GM10248 (cell line): ENCODE data around the gene MAPK12.

Experiments
- CTCF ChIA-PET: fragments of 300-600 bp; sonication (Branson Sonifier 250); formaldehyde crosslinking; extraction: SDS; loops from one replicate; lab custom pipeline; 2021; ENCODE audit warnings: antibody characterized with exemption; lab: Yijun Ruan, JAX
- POLR2A ChIA-PET: fragments of 350-650 bp; sonication (Branson Sonifier 250); formaldehyde crosslinking; extraction: SDS; loops from one replicate; lab custom pipeline; 2020; ENCODE audit warnings: antibody characterized with exemption; lab: Yijun Ruan, JAX
- DNase-seq: peaks from one replicate; pipeline ENCODE4 v3.0.0; 2012; ENCODE audit errors: extremely low spot score
- TF ChIP-seq, protein P1 (sequence below): IDR thresholded peaks from 2 replicates; pipeline ENCODE4 v1.5.1; 2012; ENCODE audit warnings: mild to moderate bottlenecking, low read depth; ENCODE audit errors: extremely low read depth, missing control alignments, control extremely low read depth

Gene MAPK12

DNA sequence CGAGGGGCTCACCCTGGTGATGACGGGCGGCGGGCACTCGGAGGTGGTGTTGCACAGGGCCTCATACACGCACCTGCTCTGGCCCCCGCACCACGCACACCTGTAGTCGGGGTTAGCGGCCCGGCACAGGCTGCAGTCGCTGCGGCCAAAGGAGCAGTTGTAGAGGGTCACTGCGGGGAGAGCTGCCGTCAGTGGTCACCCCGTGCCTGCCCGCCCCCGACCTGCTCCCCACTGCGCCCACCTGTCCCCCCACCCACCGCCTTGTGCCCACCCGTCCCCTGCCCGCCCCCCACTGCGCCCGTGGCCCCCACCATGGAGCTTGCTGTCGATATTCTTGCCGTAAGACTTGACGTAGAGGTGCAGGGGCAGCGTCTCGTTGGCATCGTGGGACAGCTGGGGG, 22.3 kb upstream of the MAPK12 start:
- TF ChIP-seq, protein P1, sequence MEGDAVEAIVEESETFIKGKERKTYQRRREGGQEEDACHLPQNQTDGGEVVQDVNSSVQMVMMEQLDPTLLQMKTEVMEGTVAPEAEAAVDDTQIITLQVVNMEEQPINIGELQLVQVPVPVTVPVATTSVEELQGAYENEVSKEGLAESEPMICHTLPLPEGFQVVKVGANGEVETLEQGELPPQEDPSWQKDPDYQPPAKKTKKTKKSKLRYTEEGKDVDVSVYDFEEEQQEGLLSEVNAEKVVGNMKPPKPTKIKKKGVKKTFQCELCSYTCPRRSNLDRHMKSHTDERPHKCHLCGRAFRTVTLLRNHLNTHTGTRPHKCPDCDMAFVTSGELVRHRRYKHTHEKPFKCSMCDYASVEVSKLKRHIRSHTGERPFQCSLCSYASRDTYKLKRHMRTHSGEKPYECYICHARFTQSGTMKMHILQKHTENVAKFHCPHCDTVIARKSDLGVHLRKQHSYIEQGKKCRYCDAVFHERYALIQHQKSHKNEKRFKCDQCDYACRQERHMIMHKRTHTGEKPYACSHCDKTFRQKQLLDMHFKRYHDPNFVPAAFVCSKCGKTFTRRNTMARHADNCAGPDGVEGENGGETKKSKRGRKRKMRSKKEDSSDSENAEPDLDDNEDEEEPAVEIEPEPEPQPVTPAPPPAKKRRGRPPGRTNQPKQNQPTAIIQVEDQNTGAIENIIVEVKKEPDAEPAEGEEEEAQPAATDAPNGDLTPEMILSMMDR = no peak
- ChIA-PET POLR2A (no interaction called here), CTCF (no interaction called here)
- DNase-seq = no peak

DNA sequence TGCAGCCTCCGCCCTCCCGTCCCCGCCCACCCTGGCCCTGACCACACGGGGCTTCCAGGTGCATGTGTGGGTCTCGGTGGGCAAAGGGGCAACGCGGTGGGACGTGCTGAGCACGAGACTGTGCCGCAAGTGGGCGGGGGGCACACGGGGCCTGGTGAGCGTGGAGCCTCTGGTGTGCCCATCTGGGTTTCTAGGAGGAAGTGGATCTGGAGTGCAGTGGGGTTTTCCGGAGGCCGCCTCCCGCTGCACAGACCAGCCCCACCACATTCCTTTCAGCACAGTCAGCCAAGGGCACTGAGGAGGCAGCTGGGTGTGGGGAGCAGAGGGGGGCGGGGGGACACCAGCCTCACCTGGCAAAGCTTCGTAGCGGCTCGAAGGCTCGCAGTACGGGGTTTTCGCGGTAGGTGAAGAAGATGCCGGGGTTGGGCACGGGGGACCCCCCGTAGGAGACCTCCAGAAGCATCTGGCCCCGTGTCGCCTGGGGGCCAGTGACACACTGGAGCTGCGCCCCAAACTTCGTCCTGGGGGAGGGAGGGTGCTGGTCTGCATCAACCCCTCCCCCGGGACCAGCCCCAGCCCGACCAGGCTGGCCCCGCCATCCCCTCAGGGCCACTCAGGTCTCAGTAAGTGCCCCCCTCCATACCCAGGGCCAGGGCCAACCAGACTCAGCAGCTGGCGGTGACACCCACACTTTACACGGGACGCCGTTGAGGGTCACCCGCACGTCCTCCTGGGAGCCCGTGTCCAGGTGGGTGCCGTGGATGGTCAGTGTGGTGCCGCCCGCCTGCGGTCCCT, 21.1 kb upstream of the MAPK12 start:
- CTCF ChIA-PET = interaction anchor here (0.8 to 1.3 kb wide), 4 partner anchors 8 to 59 kb away, joined by 3 to 4 read pairs (median 3); partner anchors contain the start of gene HDAC10
- no peak for DNase-seq
- POLR2A ChIA-PET = no interaction called here
- TF ChIP-seq, protein P1 = no peak

DNA sequence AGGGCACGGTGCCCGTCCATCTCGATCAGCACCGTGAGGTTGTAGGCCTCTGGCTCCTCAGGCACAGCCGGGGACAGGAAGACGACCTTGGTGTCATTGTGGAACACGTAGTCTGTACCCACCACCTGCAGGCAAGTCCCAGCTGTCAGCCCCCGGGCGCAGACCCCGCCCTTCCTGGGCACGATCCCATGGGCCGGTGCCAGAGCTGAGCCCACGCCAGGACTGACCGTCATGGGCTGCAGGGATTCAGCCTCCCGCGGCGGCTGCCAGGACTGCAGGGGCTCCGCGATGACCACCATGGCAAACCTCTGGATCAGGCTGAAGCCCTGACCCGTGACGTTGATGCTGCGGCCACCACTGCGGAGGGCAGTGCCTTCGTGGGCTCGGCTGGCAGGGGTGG, 20.5 kb upstream of the MAPK12 start:
- DNase-seq = no peak
- TF ChIP-seq, protein P1 = no peak
- POLR2A ChIA-PET = no interaction called here
- CTCF ChIA-PET = interaction anchor here (0.8 to 1.3 kb wide), 4 partner anchors 9 to 60 kb away, joined by 3 to 4 read pairs (median 3); partner anchors contain the start of gene HDAC10

DNA sequence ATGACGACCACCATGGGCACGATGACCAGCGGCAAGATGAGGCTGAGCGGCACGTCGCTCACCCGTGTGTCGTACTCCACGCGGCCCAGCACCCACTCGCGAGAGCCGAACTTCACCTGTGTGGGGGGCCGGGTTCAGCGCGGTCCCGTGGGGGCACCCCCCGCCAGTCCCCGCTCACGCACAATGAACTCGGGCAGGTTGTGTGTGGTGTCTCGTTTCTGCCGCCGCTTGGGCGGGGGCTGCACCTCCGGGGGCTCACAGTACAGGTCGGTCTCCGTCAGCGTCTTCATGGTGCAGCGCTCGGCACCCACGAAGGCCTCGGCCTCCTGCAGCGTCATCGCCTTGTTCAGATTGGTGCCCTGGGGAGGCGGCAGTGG, 19.9 kb upstream of the MAPK12 start:
- TF ChIP-seq, protein P1 = no peak
- CTCF ChIA-PET = interaction anchor here (1.0 to 1.3 kb wide), 4 partner anchors 9 to 60 kb away, joined by 3 to 4 read pairs (median 3); no protein-coding TSS in a partner anchor
- POLR2A ChIA-PET = no interaction called here
- no peak for DNase-seq

DNA sequence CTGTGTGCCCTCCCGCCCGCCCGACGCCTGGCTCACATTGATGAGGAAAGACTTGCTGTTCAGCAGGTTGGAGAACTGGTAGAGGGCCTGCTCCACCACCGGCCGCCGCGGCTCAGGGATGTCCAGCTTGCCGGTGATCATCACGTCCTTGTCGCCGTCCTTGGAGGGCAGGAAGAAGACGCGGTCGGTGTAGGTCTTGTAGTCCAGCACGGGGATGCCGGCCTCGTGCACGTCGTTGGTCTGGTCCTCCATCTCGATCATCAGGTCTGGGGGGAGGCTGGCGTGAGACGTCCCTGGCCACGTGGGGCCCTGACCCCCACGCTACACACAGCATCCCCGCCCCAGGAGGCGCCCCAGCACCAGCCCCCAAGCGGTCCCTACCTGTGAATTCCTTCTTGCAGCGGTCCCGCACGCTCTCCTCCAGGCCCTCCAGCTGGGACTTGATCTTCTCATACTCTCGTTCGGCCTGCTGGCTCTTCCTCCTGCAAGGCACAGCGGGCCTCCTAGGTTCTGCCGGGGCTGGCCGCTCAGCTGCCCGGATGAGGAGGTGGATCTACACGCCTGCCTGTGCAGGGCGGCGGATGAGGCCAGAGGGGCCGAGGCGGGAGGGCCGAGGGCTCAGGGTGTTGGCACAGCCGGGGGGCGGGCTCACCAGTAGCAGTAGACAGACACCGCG, 19.4 kb upstream of the MAPK12 start:
- DNase-seq = no peak
- ChIA-PET POLR2A (no interaction called here), CTCF (interaction anchor here (0.9 to 1.3 kb wide), 5 partner anchors 9 to 40 kb away, joined by 3 read pairs; no protein-coding TSS in a partner anchor)
- TF ChIP-seq, protein P1 = no peak

DNA sequence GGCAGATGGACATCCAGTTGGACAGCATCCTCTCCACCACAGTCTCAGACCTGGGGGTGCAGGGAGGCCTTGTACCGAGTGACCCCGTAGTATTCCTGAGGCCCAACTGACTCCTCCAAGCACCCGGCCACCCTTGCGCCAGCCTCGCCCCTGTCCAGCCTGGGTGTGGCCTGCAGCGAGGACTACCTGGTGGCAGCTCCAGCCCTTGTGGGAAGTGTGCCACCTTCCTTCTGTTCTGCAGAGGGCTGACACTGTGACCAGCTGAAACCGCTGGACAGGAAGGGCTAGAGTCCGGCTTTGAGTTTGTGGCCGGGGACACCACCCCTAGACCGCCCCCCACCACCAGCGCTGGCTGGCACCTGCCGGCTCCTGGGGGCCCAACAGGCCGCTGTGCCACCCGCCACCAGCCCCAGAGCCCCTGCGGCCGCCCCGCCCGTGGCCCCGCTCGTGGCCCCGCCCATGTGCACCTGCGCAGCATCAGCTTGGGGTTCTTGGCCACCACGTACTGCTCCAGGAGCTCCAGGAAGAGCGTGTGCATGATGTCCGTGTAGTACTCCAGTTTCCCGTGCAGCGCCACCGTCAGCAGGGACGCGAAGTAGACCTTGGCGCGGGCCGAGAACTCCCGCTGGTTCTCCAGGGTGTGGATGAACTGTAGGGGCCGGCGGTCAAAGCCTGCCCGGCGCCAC, 18.7 kb upstream of the MAPK12 start:
- POLR2A ChIA-PET = no interaction called here
- TF ChIP-seq, protein P1 = no peak
- CTCF ChIA-PET = interaction anchor here (0.7 to 1.2 kb wide), 7 partner anchors 8 to 62 kb away, joined by 3 to 6 read pairs (median 3); no protein-coding TSS in a partner anchor
- DNase-seq = no peak
